BE2C (cell line): ENCODE results near the gene CLIC1.

Experiments used
- DNase-seq: peaks from one replicate; pipeline ENCODE4 v3.0.0-alpha.2; 2020
- H3K27me3 ChIP-seq: fragments of 250-450 bp; sonication (Bioruptor Pico); 2 replicates; pipeline ENCODE4 v1.5.1; 2020; ENCODE audit warnings: mild to moderate bottlenecking
- H3K36me3 ChIP-seq: fragments of 250-450 bp; sonication (Bioruptor Pico); 2 replicates; pipeline ENCODE4 v1.5.1; 2020; ENCODE audit warnings: mild to moderate bottlenecking
- H3K4me1 ChIP-seq: fragments of 250-450 bp; sonication (Bioruptor Pico); 2 replicates; pipeline ENCODE4 v1.5.1; 2020
- H3K4me3 ChIP-seq: 2 replicates; pipeline ENCODE4 v1.5.1; 2011; ENCODE audit warnings: low read depth, low read length
- H3K9me3 ChIP-seq: fragments of 250-450 bp; sonication (Bioruptor Pico); 2 replicates; pipeline ENCODE4 v1.5.1; 2020
- CTCF ChIP-seq: IDR thresholded peaks from 2 replicates; pipeline ENCODE4 v1.5.1; 2012; ENCODE audit warnings: mild to moderate bottlenecking, low read depth, low read length

CLIC1 gene

DNA sequence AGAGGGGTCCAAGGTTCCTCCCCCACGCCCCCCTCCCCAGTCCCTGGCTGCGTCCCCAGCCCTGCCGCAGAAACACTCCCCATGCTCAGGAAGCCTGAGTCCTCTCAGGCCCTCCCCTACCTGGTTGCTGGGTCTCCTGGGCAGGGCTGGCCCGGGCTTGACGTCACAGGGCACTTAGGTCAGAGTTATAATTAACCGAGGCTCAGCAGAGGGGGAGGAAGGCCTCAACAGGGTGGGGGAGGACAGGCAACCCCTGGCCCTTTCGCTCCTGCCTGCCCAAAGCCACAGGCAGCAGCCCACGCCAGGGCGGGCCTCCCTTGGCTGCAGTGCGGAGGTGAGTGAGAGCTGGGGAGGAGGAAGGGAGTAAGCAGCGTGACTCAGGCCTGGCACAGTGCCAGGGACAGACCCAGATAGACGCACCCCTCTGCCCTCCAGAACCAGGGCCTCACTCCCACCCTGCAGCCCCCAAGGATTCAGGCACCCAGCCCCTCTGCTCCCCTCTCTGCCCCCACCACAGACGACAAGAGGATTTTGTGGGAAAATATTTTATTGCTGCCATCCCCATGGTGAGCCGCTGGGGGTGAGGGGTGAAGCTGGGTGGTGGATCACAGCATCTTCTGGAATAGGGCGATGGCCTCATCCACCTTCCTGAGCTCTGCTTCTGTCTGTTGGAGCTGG, 40.8 kb upstream of the CLIC1 start, which contains the start of gene VWA7:
TSS of gene VWA7 (minus strand) at position 340 of the 678 bp plus-strand sequence. CDS start 549 bp downstream, outside the sequence.
- H3K9me3 ChIP-seq: no peaks in the 10 kb centered on the region
- no peak for TF ChIP-seq CTCF
- peak; percentile 68 for DNase-seq
- H3K4me1 ChIP-seq: peaks cover 10% of the 10 kb centered on the region
- no peaks in the 10 kb centered on the region for H3K27me3 ChIP-seq
- H3K36me3 ChIP-seq: peaks cover 41% of the 10 kb centered on the region
- H3K4me3 ChIP-seq: peak within 1 kb of the TSS; percentile 35

- H3K9me3 ChIP-seq: no peaks in the 10 kb centered on the region
- peaks cover 10% of the 10 kb centered on the region for H3K4me1 ChIP-seq
- peaks cover 35% of the 10 kb centered on the region for H3K36me3 ChIP-seq
- H3K4me3 ChIP-seq: peak overlapping the region; percentile 35
- no peak for TF ChIP-seq CTCF
- no peaks in the 10 kb centered on the region for H3K27me3 ChIP-seq
- DNase-seq: peak; percentile 41
These were observed 40.2 kb upstream of the CLIC1 start for GRCh38 chr6:31776485-31776988.

- Histone ChIP-seq H3K4me1 (peaks cover 10% of the 10 kb centered on the region), H3K4me3 (no peak overlapping the region), H3K36me3 (peaks cover 29% of the 10 kb centered on the region), H3K27me3 (no peaks in the 10 kb centered on the region), H3K9me3 (no peaks in the 10 kb centered on the region)
- TF ChIP-seq CTCF: no peak
- no peak for DNase-seq
These were observed 39.5 kb upstream of the CLIC1 start for GRCh38 chr6:31775633-31776484.

GRCh38 chr6:31775184-31775583, 38.9 kb upstream of the CLIC1 start:
- no peak for DNase-seq
- no peak for TF ChIP-seq CTCF
- no peaks in the 10 kb centered on the region for H3K9me3 ChIP-seq
- H3K27me3 ChIP-seq: no peaks in the 10 kb centered on the region
- H3K4me3 ChIP-seq: no peak overlapping the region
- peaks cover 22% of the 10 kb centered on the region for H3K36me3 ChIP-seq
- H3K4me1 ChIP-seq: peaks cover 10% of the 10 kb centered on the region

- no peak for DNase-seq
- Histone ChIP-seq H3K36me3 (no peaks in the 10 kb centered on the region), H3K4me1 (peaks cover 3% of the 10 kb centered on the region), H3K4me3 (no peak overlapping the region), H3K9me3 (no peaks in the 10 kb centered on the region), H3K27me3 (no peaks in the 10 kb centered on the region)
- TF ChIP-seq CTCF: no peak
These were observed 35.6 kb upstream of the CLIC1 start for GRCh38 chr6:31771992-31772358.

DNA sequence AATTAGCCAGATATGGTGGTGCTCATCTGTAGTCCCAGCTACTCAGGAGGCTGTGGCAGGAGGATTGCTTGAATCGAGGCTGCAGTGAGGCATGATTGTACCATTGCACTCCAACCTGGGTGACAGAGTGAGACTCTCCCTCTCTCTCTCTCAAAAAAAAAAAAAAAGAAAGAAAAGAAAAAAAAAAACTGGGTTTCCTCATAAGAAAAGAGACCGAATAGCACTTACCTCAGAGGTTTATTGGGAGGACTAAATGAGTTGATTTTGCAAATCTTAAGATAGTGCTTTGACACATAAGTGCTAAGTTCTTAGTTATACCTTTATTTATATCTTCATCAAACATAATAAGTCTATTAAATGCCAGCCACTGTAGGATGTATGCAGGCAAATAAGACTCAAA, 34.5 kb upstream of the CLIC1 start:
- no peaks in the 10 kb centered on the region for H3K9me3 ChIP-seq
- no peaks in the 10 kb centered on the region for H3K36me3 ChIP-seq
- DNase-seq: no peak
- H3K4me3 ChIP-seq: no peak overlapping the region
- TF ChIP-seq CTCF: no peak
- no peaks in the 10 kb centered on the region for H3K4me1 ChIP-seq
- no peaks in the 10 kb centered on the region for H3K27me3 ChIP-seq
